ENCODE data around the gene DZIP1. TPM values are rescaled to one million over a fixed set of nuclear protein-coding genes. Genes with fewer than 3 reads are reported as not detected.
A peak's percentile ranks its signal among the peaks of the same experiment; 100 is the strongest.

Gene DZIP1
- total RNA-seq, 1 experiment from 2014 or later: 33.7 TPM

DNA sequence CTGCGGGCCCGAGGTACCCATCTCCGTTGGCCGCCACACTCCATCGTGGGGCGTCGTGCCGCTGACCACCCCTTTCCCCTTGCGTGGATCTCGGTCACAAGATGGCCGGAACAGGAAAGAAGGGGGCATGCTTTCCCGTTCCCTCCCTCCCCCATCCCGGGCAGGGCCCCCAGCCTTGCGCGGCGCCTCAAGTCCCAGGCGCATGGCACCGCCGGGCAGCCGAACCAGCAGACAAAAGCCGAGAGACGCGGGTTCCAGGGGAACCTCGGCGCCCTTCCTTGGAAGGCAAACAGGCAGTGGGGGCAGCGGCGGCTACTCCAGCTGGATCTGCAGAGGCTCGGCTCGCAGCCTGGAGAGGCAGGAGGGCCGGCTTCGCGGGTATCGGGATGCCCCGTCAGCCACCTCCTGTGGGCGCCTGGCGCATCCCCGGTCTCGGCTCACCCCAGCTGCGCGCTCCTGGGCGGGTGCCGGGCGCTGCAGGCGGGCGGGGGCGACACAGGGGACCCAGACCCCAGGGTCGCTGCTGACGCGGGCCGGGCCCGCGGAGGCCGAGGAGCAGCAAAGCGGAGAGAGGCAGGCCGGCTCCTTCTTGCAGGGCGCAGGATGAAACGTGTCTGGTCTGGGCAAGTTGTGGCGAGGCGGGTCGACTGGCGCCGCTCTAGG is 439 bp downstream of the DZIP1 start:
- peak; percentile 61 for DNase-seq (ENCODE audit: low read depth)

DNA sequence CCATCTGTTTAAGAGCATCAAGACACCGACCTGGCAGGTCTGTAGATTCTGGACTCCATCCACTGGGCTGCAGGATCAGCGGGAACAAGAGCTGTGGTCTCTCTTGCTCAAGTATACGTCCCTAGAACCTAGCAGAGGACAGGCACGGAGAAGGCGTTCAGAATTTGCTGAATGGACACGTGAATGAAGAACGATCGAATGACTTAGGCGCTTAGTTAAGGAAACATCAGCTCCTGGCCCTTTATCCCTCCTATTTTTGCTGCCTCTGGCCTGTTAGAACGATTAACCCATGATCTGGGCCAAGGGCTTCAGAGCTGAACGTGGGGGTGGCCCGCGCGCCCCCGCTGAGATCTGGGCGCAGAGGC is 953 bp downstream of the DZIP1 start:
- DNase-seq (ENCODE audit: low read depth): peak; percentile 56

DNA sequence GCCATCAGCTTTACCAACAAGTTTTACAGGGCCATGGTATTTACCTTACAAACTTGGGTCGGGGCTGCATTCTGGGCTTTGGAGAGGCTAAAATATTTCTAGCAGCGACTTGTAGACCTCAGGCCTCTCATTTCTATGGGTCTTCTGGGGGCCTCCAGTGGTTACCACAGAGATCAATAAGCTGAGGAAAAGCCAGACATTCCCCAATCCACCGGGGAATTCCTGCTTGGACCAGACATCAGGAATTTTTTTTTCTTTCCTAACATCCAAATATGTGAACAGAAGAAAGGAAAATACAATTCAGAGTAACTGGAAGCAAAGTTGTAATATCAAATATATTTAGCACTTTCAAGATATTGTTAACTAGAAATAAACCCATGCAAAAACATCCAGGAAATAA is 1.5 kb downstream of the DZIP1 start:
- DNase-seq (ENCODE audit: low read depth): no peak

DNA sequence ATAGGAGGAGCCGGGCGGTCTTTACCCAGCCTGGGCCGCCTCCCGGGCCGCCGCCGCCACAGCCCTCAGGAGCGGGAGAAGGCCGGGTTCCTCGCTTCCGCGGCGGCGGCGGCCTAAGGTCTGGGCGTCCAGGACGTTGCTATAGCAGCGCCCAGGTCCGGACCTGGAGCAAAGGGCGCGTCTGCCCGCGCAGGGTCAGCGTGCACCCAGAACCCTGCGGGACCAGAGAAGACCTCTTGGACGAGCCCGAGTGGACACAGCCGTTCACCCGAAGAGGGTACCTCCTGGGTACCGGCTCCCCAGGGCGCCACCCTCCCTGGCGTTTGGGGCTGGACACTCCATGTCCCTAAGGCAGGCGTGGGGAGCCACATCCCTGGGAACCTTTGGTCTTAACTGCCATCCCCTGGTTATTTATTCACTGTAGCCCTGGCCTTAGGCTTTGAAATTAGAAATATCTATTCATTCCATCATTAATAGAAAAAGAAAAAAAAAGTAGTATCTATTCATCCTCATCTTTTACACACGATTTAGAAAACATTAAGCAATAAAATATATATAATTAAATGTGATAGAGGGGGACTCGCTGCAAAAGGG is 2.4 kb downstream of the DZIP1 start:
- no peak for DNase-seq (ENCODE audit: low read depth)

DNA sequence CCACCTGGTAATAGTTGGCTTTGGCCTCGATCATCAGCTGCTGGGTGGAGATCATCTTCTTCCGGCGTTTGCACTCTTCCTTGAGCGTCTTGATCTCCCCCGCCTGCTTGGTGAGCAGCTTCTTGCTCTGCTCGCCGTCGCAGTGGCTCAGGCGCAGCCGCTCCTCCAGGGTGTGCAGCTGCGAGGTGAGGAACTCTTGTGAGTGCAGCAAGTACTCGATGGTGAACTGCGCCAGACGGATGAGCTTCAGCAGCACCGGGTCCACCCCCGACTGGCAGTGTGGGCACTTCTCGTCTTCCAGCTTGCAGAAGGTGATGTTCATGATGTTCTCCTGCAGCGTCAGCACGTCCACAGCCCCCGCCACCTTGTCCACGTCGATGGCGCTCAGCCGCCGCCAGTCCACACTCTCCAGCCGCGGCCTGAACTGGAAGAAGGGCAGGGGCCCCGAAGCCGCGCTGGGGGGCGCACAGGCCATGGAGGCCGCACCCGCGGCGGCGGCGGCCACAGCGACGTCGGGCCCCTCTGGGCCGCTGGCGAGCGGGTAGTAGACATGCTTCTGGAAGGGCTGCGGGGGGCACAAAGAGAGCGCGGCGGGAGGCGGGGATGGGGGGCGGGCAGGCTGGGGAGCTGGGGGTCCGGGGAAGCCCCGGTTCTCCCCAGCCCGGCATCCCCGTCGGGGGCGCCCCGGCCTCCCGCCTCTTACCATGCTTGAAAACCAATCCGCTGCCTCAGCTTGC is 3.0 kb downstream of the DZIP1 start:
- DNase-seq (ENCODE audit: low read depth): no peak

DNA sequence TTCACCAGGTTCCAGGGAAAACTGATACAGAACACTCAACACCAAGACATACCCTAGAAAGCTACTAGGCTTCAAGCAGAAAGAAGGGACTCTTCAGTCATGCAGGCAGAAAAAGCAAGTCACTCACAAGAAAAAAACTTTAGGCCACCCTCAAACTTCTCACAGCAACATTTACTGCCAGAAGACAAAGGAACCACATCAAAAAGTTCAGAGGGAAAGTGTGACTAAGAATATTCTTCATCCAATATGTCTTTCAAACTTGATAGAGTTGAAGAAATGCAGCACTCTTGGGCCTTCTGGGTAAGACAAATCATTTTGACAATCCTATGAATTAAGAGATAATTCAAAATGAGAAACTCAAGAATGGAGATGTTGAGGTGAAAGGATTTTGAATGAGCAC is 7.7 kb downstream of the DZIP1 start:
- DNase-seq (ENCODE audit: low read depth): no peak

DNA sequence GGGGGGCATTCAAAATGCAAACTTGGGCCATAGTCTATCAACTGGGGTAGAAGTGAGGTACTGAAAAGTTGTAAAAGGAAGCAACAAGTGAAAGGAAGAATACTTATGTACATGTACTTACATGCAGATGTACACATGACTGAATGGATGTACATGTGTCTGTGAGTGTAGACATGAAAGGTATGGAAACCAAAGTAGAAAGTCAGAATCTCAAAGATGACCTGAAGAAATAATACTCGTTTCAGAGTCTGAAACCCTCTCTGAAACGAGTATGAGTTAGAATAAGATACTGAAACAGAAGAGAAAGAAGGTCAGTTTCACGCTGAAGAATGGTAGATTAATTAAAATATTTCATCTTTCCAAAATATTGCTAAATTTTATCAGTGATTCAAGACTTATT is 13.9 kb downstream of the DZIP1 start:
- DNase-seq (ENCODE audit: low read depth): no peak

DNA sequence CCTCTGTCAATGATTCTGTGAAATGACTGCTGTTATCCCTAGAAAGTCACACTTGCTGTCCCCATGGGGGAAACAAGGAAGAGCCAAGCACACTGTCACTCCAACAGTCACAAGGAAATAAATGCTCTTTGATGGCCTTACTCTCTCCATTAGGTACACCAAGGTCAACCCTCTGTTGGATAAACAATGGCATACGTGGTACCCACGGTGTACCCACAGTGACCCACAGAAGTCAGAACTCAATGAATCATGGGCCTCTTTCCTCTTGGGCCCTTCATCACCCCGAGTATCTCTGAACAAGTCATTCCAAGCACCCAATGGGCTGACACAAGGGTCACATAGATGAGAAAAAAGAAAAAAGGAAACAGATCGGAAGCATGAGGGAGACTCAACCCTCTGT is 15.4 kb downstream of the DZIP1 start:
- no peak for DNase-seq (ENCODE audit: low read depth)

DNA sequence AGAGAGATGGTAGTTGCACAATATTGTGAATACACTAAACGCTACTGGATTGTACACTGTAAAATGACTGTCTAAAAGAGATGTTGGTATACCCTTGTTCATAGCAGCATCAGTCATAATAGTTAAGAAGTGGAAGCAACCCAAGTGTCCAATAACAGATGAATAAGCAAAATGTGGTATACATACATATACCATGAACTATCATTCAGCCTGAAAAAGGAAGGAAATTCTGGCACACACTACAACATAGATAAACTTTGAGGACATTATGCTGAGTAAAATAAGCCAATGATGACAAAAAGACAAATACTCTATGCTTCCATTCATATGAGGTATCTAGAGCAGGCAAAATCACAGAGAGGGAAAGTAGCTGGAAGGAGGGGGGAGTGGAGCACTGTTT is 16.0 kb downstream of the DZIP1 start:
- DNase-seq (ENCODE audit: low read depth): no peak

DNA sequence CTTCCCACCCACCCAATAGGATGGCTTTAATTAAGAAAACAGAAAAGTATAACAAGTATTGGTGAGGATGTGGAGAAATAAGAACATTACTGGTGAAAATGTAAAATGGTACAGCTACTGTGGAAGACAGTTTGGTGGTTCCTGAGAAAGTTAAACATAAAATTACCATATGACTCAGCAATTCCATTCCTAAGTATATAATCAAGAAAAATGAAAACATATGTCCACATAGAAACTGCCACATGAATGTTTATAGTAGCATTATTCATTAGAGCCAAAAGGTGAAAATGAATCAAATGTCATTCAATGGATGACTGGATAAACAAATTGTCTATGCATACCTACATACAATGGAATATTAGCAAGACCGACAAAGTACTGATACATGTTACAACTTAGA is 16.9 kb downstream of the DZIP1 start:
- peak; percentile 26 for DNase-seq (ENCODE audit: low read depth)

DNA sequence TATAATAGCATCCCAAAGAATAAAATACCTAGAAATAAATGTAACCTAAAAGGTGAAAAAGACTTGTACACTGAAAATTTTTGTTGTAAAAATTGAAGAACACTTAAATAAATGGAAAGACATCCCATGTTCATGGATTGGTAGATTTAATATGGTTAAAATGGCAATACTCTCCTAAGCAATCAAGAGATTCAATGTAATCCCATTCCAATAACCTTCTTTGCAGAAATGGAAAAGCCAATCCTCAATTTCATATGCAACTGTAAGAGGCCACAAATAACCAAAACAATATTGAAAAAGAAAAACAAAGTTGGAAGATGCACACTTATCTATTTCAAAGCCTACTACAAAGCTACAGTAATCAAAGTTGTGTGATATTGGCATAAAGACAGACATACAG is 17.7 kb downstream of the DZIP1 start:
- no peak for DNase-seq (ENCODE audit: low read depth)

DNA sequence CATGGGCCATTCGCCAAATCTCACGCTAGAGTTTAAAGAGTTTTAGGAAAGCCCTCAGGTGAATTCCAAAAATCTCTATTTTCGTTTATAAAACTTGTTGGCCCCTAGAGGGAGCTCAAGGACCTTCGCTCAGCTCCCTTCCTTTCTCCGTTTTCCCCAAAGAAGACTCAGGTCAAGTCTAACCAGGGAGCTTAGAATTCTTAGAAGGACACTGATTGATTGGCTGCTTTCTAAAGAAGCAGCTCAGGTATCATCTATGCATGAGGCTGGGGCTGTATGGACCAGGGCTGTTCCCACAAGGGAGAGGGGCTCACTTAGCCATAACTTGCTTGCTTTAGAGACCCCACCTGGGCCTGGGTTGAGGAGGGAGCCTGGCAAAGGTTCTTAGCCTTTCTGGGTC is 20.5 kb downstream of the DZIP1 start:
- DNase-seq (ENCODE audit: low read depth): no peak

DNA sequence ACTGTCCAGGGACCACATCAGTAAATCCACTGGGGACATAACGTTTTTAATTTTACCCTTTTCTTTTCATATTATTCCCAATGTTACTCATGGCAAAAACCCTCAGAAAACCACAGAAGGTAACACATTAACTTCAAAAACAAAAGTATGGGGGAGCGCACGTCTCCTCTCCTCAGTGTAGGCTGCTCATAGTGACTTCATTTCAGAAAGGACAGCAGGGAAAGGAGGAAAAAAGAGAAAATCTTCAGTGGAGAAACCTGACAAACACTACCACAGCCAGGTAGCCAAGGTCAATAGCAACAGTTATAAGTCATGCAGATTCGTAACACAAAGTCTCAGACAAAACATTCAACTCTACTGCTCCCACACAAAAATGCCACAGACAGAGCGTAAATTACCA is 21.4 kb downstream of the DZIP1 start:
- no peak for DNase-seq (ENCODE audit: low read depth)

DNA sequence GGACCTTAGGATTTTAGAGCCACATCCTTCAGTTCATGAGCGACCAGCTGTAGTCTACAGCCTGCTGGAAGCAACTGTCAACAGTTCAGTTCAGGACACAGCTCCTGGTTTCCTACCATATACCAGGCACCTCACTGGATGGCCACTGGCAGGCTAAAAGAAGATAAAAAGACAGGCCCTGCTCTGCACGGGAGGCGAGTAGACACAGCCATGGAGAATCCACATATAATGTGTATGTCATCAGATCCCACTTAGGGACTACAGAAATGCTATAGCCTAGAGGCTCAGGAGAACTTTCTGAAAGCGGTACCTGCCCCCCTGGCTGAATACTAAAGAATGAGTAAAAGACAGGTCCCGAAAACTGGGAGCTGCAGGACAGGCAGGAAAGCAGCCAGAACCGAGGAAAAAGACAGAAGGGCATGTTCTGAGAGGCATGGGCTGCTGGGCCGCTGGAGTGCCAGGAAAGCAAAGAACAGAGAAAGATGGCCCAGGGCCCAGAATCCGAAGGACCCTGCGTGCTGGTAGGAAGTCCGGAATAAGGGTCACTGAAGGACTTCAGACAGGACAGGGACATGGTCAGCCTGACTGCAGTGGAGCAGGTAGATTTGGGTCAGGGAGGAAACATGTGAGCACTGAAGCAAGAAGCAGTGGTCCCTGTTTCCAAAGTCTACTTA is 23.5 kb downstream of the DZIP1 start:
- DNase-seq (ENCODE audit: low read depth): no peak

DNA sequence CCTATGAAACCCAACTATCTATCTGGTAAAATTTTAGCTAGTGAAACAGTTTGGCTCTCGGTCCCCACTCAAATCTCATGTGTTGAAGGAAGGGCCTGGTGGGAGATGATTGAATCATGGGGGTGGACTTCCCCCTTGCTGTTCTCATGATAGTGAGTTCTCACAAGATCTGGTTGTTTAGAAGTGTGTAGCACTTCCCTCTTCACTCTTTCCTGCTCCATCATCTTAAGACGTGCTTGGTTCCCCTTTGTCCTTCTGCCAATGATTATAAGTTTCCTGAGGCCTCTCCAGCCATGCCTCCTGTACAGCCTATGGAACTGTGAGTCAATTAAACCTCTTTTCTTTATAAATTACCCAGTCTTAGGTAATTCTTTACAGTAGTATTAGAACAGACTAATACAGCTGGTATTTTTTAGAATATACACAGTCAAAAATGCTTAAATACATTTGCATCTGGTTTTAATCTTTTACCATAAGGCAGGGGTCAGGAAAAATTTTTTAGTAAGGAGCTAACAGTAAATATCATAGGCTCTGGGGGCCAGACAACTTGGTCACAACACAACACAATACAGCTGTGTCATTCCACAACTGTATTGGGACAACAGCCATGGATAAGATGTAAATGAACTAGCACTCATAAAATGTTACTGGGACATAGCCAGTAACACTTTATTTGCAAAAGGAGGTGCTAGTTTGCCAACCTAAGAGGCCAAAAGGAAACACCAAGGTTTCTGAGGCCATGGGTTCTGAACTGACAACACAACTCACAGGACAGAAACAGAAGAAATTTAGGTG is 24.3 kb downstream of the DZIP1 start:
- DNase-seq (ENCODE audit: low read depth): no peak

DNA sequence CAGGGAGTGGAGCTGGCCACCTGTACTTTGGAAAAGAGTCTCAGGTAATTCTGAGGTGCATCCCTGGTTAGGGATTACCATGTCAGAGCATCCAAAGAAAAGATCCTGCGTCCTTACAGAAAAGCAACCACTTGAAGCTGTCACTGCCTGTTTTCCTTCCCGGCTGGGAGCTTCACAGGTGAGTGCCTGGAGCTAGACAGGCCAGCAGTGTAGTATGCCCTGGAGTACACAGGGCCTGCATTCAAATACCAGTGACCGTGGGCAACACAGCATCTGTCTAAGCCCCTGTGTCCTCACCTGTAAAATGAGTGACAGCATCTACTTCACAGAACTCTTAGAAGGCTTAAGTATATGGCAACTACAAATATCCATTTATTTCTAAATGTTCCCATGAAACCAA is 29.0 kb downstream of the DZIP1 start:
- no peak for DNase-seq (ENCODE audit: low read depth)

DNA sequence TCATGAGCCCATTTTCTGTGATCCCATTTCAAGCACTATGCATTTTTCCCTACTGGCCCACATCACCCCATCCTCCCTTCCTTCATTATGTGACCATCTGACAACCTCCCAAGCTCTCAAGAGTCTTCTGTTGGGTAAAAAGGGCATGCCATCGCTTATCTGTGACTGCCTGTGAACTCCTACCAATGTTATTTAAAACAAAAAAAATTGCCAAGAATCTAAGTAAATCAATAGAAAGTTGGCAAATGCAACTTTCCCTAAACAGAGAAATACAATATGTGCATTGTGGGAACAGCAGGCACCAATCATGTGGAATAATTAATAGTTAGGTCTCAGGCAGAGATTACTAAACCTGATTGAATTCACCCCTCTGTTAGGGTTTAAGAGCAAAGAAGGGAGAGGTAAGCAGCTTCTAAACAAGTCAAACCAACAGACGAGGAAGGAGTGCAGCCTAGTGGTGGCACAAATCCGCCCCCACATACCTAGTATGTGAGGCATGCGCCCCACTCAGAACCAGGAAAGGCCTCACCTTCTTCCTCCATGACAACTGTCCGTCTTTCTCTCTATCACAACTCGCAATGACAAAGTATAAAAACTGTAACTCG is 29.8 kb downstream of the DZIP1 start:
- DNase-seq (ENCODE audit: low read depth): no peak

DNA sequence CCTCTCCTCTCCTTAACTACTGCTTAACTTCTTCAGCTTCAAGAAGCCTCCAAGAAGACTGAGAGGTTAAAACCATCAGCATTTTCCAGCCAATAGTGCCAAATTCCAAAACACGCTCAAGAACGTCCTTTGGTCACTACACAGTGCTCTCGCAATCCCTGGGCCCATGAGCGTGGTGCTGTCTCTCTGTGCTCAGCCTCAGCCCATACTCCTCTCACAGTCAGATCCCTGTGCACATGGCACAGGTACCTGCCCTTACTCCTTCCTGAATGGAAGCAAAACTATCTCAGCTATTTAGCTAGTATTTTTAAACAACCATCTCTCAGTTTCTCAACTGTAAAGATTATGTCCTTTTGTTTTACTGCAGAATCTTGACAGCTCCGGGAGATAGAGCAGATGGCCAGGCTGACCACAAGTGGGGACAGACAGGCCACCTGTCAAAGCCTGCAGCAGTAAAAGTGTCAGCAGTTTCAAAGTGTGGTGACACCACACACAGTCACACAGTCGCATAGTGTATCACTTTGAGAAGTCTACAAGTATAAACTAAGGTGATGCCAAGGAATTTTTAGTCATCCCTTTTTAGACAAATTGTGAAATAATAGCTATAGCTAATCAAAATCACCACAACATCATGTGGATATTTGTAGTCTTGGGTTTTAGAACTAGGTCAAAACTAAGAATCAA is 35.7 kb downstream of the DZIP1 start:
- peak; percentile 48 for DNase-seq (ENCODE audit: low read depth)

DNA sequence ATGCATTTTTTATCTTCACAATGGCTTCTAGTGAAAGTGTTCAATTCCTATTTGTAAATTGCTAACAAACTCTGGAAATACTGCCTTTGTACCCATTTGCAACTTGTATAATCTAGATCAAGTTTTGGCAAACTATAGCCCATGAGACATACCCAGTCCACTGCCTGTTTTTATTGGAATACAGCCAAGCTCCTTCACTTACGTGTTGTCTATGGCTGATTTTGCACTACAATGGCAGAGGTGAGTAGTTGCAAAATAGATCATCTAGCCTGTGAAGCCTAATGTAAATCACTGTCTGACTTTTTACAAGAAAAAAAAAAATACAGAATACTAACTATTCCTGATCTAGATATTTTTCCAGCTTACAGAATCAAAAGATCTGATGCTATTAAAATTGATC is 37.1 kb downstream of the DZIP1 start:
- DNase-seq (ENCODE audit: low read depth): peak; percentile 77

DNA sequence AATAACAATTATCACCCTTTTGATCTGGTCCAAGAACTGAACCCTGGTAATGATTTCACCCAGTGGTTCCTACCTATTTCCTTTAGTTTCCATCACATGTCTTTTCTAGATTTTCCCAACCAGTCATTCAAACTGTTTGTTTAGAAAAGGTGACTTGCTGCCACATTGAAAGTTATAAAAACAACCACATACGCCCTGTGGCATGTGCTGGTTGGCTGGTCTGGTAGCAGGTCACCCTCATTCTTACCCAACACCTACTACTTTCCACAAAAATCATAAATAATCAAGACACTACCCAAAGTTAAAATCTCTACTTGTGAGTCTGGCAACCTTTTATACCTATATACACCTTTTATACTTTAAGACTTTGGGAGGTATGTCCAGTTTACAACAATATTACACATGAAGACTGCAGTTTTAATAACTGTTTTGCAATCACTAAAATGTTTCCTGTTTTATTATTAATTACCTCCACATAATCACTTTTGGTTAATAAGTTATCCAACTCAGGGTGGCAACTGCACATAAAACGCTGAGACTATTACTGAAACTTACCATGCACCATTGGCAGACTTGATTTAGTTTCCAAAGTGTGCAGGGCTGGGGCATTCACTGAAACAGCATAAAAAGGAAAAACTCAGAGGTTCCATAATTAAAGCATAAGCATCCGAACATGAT is 38.9 kb downstream of the DZIP1 start:
- DNase-seq (ENCODE audit: low read depth): no peak
